Stimulated activated CD4-positive, alpha-beta T cell treated with anti-CD3 and anti-CD28 coated beads, Interleukin-4, amount 100 ng/mL, for 1 hour (primary cell): Measurements from ENCODE around the gene MANF.
"Not testable (repeated sequence)": the region's sequence is repeated elsewhere in the genome, so short reads cannot be mapped to it uniquely, and the experiment has no call there.

Source experiments
- DNase-seq: peaks from one replicate; pipeline ENCODE4 v3.0.0-alpha.2; 2020

Gene MANF

GRCh38 chr3:51373658-51374421 is 11.3 kb upstream of the MANF start:
- no peak for DNase-seq

- no peak for DNase-seq
Observed at GRCh38 chr3:51374456-51374855, 10.6 kb upstream of the MANF start.

GRCh38 chr3:51375136-51375535 is 10.0 kb upstream of the MANF start:
- no peak for DNase-seq

- no peak for DNase-seq
Observed at GRCh38 chr3:51375571-51375970, 9.5 kb upstream of the MANF start.

- no peak for DNase-seq
Observed at GRCh38 chr3:51378065-51378464, 7.0 kb upstream of the MANF start.

- no peak for DNase-seq
Observed at GRCh38 chr3:51378726-51379125, 6.4 kb upstream of the MANF start.

GRCh38 chr3:51379301-51379700 is 5.8 kb upstream of the MANF start:
- DNase-seq, result no peak

GRCh38 chr3:51379746-51380455 is 5.2 kb upstream of the MANF start:
- no peak for DNase-seq

GRCh38 chr3:51380601-51381332 is 4.3 kb upstream of the MANF start:
- no peak for DNase-seq

- DNase-seq, result no peak
Observed at GRCh38 chr3:51381333-51381705, 3.8 kb upstream of the MANF start.

- no peak for DNase-seq
Observed at GRCh38 chr3:51382076-51382745, 2.9 kb upstream of the MANF start.

GRCh38 chr3:51382947-51383578 is 2.0 kb upstream of the MANF start:
- no peak for DNase-seq

GRCh38 chr3:51384055-51384725 is 901 bp upstream of the MANF start:
- DNase-seq, result peak; percentile 18

- DNase-seq, result no peak
Observed at GRCh38 chr3:51385621-51386091, 565 bp downstream of the MANF start.

GRCh38 chr3:51386159-51386851 is 1.2 kb downstream of the MANF start:
- DNase-seq, result no peak

GRCh38 chr3:51386852-51387229 is 1.8 kb downstream of the MANF start:
- no peak for DNase-seq

- not testable (repeated sequence) for DNase-seq
Observed at GRCh38 chr3:51387281-51387680, 2.2 kb downstream of the MANF start.

GRCh38 chr3:51388286-51389029 is 3.4 kb downstream of the MANF start:
- no peak for DNase-seq

- DNase-seq, result peak; percentile 48
Observed at GRCh38 chr3:51389423-51390183, 4.5 kb downstream of the MANF start.
